NCI-H146 (cell line): Measurements from ENCODE around the gene GRIN1.
"Not testable (repeated sequence)": the region's sequence is repeated elsewhere in the genome, so short reads cannot be mapped to it uniquely, and the experiment has no call there.

Source experiments
- DNase-seq: peaks from one replicate; lab custom pipeline; 2025; lab: John Stamatoyannopoulos, UW

GRIN1 gene

GRCh38 chr9:137111788-137112563 lies 27.0 kb upstream of the GRIN1 start:
- DNase-seq = no peak

DNA sequence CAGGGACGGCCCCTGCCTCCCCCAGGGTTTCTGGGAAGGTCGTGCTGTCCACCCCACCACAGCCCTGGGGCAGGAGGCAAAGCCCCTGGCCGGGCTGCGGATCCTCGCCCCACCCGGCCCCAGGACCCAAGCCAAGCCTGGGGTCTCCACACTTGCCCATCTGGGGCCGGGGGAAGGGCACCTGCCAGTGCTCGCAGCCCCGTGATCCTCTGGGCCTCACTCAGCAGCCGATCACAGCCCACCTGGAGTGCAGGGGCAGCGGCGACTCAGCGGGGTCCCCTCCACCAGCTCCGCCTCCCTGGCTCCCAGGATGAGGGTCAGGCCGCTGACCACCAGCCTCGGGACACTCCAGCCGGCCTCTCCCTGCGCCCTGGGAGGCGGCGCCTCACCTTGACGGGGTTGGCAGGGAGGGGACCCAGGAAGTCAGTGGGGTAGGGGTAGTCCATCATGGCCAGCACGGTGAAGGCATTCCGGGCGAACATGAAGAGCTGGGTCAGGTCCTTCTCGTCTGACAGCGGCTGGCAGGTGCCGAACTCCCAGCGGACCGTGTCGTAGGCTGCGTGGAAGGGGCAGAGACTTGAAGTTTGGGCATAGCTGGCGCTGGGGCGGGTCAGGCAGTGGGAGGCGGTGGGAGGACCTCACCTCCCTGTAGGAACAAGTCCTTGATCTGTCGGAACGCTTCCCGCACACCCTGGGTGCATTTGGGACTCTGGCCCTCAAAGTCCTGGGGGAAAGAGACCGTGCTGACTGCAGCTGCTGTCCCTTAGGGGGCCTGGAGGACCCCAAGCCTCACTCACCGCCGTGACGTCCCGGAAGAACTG lies 26.2 kb upstream of the GRIN1 start:
- no peak for DNase-seq

- DNase-seq = no peak
Measured at GRCh38 chr9:137113385-137114159, 25.4 kb upstream of the GRIN1 start.

- no peak for DNase-seq
Measured at GRCh38 chr9:137114220-137114612, 24.7 kb upstream of the GRIN1 start.

DNA sequence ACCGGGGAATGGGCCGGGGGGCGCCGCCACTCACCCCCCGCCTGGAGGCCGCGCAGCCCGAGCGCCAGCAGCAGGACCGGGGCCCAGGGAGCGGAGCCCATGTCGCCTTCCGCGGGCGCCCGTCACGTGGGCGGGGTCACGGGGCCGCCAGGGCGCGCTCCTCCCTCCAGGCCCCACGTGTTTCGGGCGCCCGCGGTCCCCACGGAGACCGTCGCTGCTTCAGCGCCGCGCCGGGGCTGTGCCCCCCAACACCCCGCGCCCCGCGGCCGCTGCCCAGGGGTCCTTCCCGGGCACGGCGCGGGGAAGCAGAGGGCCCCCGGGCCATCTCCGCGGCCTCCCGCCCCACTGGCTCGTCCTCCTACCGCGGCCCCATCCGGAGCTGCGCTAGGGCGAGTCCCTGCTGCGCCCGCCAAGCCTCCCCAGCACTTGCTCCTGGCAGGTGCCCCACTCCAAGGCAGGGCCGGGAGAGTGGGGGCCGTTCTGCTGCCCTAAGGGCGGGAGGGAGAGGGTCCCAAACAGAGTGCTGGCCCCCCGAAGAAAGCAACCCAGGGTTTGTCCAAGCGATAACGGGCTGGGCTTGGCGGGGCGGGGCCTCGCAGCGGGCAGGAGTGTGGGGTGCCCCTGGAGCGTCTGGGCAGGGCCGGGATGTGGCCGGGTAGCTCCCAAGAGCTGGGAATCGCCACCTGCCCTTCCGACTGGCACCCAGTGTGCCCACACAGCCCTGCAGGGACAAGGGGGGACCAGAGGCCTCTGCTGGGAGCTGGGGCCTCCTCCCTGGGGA lies 24.2 kb upstream of the GRIN1 start, which contains the start of gene DPP7:
TSS of gene DPP7 (minus strand) at position 121 of the 781 bp plus-strand sequence. CDS start at position 101, 20 bp downstream.
- DNase-seq = peak; percentile 56

- DNase-seq = no peak
Measured at GRCh38 chr9:137115394-137116026, 23.4 kb upstream of the GRIN1 start.

- no peak for DNase-seq
Measured at GRCh38 chr9:137116027-137116507, 22.9 kb upstream of the GRIN1 start.

- no peak for DNase-seq
Measured at GRCh38 chr9:137116728-137117127, 22.2 kb upstream of the GRIN1 start.

DNA sequence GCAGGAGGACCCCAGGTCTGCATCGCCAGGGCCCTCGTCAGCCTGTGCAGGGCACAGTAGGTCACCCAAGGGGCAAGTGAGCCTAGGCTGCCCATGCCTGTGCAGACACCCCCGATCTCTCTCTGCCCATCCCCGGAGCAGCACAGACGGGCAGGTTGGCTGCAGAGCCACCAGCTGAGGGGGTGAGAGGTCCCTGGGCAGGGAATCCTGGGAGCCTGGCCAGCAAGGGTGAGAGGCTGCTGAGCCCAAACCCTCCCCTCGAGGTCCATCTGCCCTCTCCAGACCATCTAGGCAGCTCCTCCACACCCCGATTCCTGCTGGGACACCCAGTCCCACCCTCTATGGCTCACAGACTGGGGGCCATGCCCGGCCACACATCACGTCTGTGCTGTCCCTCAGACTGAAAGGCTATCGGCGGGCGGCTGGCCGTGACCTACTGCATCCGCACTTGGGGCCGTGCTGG lies 21.7 kb upstream of the GRIN1 start:
- DNase-seq = no peak

DNA sequence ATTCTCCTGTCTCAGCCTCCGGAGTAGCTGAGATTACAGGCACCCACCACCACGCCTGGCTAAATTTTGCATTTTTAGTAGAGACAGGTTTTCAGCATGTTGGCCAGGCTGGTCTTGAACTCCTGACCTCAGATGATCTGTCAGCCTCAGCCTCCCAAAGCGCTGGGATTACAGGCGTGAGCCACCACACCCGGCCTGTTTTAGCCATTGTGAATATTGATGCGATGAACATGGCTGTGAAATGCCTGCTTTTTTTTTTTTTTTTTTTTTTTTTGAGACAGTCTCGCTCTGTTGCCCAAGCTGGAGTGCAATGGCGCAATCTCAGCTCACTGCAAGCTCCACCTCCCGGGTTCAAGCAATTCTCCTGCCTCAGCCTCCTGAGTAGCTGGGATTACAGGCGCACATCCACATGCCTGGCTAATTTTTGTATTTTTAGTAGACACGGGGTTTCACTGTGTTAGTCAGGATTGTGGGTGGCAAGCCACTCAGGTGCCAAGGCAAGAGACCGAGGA lies 20.8 kb upstream of the GRIN1 start:
- not testable (repeated sequence) for DNase-seq

DNA sequence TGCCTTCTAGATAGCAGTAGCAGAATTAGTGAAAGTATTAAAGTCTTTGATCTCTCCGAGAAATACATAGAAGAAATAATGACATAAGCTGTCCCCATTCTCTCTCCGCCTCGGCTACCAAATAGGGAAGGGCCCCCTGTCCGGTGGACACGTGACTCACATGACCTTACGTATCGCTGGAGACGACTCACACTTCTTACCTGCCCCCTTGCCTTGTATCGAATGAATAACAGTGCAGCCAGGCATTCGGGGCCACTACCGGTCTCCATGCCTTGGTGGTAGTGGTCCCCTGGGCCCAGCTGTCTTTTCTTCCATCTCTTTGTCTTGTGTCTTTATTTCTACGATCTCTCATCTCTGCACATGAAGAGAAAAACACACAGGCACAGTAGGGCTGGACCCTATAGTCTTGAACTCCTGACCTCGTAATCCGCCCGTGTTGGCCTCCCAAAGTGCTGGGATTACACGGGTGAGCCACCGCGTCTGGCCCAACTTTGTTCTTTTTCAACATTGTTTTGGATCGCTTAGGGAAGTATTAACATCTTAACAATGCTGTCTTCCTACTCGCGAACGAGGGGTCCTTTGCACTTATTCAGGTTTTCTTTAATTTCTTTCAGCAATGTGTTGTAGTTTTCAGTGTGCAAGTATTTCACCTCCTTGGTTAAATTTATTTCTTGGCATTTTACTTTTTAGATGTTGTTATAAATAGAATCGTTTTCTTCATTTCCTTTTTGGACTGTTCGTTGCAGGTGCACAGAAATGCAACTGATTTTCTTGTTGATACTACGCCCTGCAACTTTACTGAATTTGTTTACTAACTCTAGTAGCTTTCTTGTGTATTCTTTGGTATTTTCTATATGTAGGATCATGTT lies 16.8 kb upstream of the GRIN1 start:
- DNase-seq = not testable (repeated sequence)

DNA sequence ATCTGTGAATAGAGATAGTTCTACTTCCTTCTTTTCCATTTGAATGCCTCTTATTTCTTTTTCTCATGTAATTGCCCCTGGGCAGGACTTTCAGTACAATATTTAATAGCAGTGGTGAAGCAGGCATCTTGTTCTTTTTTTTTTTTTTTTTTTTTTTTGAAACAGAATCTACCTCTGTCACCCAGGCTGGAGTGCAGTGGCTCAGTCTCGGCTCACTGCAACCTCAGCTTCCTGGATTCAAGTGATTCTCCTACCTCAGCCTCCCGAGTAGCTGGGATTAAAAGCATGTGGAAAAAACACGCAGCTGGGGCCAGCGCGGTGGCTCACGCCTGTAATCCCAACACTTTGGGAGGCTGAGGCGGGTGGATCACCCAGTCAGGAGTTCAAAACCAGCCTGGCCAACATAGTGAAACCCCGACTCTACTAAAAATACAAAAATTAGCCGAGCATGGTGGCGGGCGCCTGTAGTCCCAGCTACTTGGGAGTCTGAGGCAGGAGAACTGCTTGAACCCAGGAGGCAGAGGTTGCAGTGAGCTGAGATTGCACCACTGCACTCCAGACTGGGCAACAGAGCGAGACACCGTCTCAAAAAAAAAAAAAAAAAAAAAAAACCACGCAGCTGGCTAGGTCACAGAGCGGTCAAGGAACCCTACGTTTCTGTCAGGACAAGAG lies 16.0 kb upstream of the GRIN1 start:
- DNase-seq = not testable (repeated sequence)

GRCh38 chr9:137123468-137123837 lies 15.5 kb upstream of the GRIN1 start:
- no peak for DNase-seq

- not testable (repeated sequence) for DNase-seq
Measured at GRCh38 chr9:137123952-137124462, 14.9 kb upstream of the GRIN1 start.

GRCh38 chr9:137126786-137127185 lies 12.2 kb upstream of the GRIN1 start:
- no peak for DNase-seq

DNA sequence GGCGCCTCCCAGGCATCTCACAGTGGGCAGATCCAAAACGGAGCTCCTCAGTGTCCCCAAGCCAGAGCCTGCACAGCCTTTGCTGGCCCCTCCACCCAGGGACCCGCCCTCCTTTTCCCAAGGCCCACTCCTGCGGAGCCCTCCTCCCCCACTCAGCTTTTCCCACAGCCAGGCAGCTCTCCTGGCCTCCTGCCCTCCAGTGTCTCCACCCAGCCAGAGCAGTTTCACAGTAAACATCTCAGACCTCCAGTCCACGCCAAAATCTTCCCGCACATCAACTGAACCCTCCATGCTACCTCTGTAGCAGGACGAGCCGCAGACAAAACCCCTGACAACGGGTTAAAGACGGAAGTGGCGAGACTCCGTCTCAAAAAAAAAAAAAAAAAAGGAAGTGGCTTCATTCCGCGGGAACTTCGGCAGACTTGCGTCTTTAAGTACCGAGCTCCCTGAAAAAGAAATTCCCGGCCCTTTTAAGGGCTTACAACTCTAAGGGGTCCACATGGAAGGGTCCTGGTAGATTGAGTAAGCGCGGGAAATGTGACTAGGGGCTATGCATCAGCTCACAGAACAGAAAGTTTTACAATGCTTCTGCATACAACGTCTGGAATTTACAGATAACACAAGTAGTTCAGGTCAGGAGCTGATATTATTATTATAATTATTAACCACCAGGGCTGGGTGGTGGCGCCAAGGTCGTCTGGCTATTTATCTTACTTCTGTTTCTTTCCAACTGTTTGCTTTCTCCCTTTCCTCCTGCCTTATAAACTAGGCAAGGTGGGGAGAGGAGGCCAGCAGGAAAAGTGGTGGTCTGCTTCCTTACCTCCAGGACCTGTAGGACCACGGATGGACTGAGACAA lies 11.4 kb upstream of the GRIN1 start:
- DNase-seq = no peak

DNA sequence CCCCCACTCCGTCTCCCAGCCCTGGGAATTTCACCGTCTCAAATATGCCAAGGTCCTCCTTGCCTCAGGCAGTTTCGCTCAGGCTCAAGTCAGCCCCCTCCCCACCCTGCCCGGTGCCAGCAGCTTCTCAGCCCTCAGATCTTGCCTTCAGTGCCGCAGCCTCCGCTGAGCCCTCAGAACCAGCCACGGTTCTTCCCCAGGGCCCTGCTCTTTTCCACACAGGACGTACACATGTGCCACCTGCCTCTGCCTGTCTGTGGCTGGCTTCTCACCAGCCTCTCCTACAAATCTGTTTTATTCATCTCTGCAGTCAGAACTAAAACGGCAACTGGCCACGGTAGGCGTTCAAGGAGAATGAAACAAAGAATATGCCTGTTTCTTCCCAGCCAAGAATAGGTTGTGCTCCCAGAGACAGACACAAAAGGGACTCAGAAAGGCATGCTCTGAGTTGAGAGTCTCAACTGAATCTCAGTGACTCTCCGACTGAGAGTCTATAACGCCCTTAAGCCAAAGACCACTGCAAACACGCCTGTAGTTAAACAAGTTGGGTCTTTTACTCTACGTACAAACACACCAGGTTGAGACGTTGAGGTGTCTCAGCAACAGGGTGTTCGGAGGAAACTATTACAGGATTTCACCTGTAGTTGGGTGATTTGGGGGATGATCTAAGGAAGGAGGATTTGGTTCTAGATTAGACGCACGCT lies 10.6 kb upstream of the GRIN1 start:
- no peak for DNase-seq
